Neutrophil (primary cell): ENCODE measurements around the gene ZNF385D.

Source experiments
- H3K27ac ChIP-seq: fragments of 200-600 bp; sonication (generic); 2 replicates; pipeline ENCODE4 v1.5.1; 2016; ENCODE audit warnings: mild to moderate bottlenecking, moderate library complexity
- H3K27me3 ChIP-seq: fragments of 200-600 bp; sonication (generic); 2 replicates; pipeline ENCODE4 v1.6.0; 2016; ENCODE audit warnings: mild to moderate bottlenecking
- H3K36me3 ChIP-seq: fragments of 200-600 bp; sonication (generic); 2 replicates; pipeline ENCODE4 v1.5.1; 2017
- H3K4me1 ChIP-seq, 2 experiments: fragments of 200-600 bp in 1 of 2; sonication (generic) in 1 of 2; 1 replicate in 1 of 2; 2 replicates in 1 of 2; pipeline versions ENCODE4 v1.5.1 to v1.6.1; 2013 to 2016; ENCODE audit warnings: low read depth in 1 of 2, low read length in 1 of 2, mild to moderate bottlenecking in 1 of 2, moderate library complexity in 1 of 2; ENCODE audit not compliant: control insufficient read depth in 1 of 2, insufficient read depth in 1 of 2
- H3K4me3 ChIP-seq, 2 experiments: fragments of 200-600 bp in 1 of 2; sonication (generic) in 1 of 2; 1 replicate in 1 of 2; 2 replicates in 1 of 2; pipeline ENCODE4 v1.5.1; 2013 to 2016; ENCODE audit warnings: low read depth in 1 of 2, low read length in 1 of 2, mild to moderate bottlenecking in 1 of 2, moderate library complexity in 1 of 2
- H3K9me3 ChIP-seq: fragments of 200-600 bp; sonication (generic); 2 replicates; pipeline ENCODE4 v1.5.1; 2016
- TF ChIP-seq, protein P1 (sequence below): fragments of 200-600 bp; sonication (generic); IDR thresholded peaks from 2 replicates; pipeline ENCODE4 v1.5.1; 2016; ENCODE audit warnings: antibody characterized with exemption

ZNF385D gene, protein sequence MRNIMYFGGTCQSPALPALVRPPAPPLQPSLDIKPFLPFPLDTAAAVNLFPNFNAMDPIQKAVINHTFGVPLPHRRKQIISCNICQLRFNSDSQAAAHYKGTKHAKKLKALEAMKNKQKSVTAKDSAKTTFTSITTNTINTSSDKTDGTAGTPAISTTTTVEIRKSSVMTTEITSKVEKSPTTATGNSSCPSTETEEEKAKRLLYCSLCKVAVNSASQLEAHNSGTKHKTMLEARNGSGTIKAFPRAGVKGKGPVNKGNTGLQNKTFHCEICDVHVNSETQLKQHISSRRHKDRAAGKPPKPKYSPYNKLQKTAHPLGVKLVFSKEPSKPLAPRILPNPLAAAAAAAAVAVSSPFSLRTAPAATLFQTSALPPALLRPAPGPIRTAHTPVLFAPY

DNA sequence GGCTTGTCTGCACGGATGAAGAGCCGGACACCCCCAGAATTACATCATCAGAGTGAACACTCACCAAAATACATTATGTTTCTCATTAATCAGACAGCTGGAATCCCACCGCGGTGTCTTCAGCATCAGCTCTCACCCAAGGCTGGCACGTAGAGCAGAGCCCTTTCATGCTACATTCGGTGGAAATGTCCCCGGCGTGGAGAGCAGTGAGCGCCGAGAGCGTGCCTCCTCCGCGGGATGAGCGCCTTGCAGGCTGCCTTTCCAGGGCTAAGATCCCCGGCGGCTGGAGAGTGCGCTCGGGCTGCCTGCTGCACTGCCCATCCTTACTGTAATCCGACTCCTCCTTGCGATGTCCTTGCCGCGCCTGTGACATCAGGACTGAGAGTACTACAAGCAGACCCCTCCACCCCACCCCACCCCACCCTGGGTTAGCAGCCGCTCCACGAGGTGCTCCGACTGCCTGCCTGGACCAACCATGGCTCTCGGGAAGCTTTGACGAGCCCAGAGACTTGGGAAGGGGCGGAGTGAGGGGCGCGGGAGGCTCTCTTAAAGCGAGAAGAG is at the start of gene ZNF385D:
ZNF385D (minus strand) TSS at position 380 of the 561 bp plus-strand sequence; CDS start at position 86, 294 bp downstream.
- H3K36me3 ChIP-seq, result no peaks in the 10 kb centered on the region
- H3K4me3 ChIP-seq, result no peak within 1 kb of the TSS

DNA sequence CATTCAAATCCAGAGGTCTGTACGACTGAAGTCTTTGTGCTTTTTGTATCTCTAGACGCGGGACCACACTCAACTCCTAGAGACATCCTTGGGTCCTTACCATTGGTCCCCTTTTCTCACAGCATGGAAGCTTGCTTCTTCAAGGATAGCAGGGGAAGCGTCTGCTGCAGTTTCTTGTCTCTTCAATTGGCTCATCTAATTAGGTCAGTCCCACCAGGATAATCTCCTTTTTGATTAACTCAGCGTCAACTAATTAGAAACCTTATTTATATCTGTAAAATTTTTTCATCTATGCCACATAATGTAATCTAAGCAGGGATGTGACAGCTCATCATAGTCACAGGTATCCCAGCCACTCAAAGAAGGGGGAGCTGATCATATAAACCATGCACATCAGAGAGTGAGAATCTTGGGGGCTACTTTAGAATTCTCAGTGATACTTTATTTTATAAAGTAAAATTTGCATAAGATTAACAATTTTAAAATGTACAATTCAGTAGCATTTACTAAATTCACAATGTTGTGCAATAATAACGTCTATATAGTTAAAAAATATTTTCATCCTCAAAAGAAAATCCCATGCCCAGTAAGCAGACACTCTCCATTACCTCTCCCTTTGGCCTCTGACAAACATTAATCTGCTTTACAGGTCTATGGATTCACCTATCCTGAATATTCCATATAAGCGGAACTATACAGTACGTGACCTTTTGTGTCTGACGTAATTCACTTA is 47.5 kb upstream of the ZNF385D start:
- Histone ChIP-seq H3K4me3 (no peak overlapping the region), H3K36me3 (no peaks in the 10 kb centered on the region), H3K9me3 (no peaks in the 10 kb centered on the region), H3K27me3 (no peaks in the 10 kb centered on the region), H3K27ac (no peak overlapping the region), H3K4me1 (no peaks in the 10 kb centered on the region)
- TF ChIP-seq, protein P1, sequence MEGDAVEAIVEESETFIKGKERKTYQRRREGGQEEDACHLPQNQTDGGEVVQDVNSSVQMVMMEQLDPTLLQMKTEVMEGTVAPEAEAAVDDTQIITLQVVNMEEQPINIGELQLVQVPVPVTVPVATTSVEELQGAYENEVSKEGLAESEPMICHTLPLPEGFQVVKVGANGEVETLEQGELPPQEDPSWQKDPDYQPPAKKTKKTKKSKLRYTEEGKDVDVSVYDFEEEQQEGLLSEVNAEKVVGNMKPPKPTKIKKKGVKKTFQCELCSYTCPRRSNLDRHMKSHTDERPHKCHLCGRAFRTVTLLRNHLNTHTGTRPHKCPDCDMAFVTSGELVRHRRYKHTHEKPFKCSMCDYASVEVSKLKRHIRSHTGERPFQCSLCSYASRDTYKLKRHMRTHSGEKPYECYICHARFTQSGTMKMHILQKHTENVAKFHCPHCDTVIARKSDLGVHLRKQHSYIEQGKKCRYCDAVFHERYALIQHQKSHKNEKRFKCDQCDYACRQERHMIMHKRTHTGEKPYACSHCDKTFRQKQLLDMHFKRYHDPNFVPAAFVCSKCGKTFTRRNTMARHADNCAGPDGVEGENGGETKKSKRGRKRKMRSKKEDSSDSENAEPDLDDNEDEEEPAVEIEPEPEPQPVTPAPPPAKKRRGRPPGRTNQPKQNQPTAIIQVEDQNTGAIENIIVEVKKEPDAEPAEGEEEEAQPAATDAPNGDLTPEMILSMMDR, result no peak

More for the DNA sequence above, at the start of gene ZNF385D:
- Histone ChIP-seq H3K27ac (no peak within 1 kb of the TSS), H3K9me3 (no peaks in the 10 kb centered on the region), H3K4me1 (no peaks in the 10 kb centered on the region), H3K27me3 (peaks cover 21% of the 10 kb centered on the region)
- TF ChIP-seq, protein P1, result no peak

DNA sequence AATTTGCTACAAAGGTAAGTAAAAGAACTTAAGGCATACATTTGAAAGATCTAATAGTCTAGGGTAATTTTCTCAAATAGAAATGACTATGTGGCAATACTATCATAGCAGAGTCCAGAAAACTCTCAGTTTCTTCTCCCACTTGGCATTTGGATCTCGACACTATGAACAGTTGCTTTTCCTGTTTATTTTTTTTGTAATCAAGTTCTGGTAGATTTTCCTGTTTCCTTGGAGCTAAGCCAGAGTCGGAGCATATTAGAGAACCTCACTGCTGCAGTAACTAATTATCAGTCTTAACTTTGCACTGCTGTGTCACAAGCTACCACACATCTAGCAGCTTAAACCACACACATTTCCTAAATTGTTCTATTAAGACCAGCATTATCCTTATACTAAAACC is 44.9 kb upstream of the ZNF385D start:
- H3K27ac ChIP-seq, result no peak overlapping the region
- no peaks in the 10 kb centered on the region for H3K27me3 ChIP-seq
- H3K4me3 ChIP-seq, result no peak overlapping the region
- TF ChIP-seq, protein P1, result no peak
- no peaks in the 10 kb centered on the region for H3K36me3 ChIP-seq
- no peaks in the 10 kb centered on the region for H3K9me3 ChIP-seq
- H3K4me1 ChIP-seq, result no peaks in the 10 kb centered on the region

DNA sequence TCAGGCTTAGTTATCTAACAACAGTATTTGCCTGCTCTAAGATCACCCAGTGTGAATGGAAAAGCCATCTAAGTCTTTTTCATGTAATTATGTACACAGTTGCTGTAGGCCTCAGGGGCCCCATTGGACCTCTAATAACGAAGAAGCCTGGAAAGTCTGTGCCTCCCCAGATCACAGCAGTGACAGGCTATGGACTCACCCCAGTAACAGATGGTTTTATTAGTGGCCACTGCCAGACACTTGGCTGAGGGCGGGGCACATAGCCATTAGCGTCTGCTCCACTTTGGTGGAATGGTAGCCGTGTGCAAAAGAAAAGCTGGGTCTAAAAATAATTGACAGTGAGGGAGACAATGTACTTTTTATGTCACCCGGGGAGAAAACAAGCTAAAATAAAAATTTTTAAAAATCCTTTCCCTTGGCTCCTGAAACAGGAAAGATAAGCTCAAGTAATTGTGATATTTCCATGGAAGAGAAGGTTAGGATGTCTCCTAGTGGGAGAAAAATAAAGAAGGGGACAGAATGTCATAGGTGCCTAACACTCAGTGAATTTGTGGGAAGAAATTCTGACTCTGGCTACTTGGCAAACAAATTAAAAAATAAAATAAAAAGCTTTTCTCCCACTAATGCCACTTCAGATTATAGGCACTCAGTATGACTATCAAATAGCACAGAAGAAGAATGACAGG is 44.3 kb upstream of the ZNF385D start:
- TF ChIP-seq, protein P1, result no peak
- Histone ChIP-seq H3K9me3 (no peaks in the 10 kb centered on the region), H3K4me3 (no peak overlapping the region), H3K4me1 (no peaks in the 10 kb centered on the region), H3K27me3 (no peaks in the 10 kb centered on the region), H3K27ac (no peak overlapping the region), H3K36me3 (no peaks in the 10 kb centered on the region)

DNA sequence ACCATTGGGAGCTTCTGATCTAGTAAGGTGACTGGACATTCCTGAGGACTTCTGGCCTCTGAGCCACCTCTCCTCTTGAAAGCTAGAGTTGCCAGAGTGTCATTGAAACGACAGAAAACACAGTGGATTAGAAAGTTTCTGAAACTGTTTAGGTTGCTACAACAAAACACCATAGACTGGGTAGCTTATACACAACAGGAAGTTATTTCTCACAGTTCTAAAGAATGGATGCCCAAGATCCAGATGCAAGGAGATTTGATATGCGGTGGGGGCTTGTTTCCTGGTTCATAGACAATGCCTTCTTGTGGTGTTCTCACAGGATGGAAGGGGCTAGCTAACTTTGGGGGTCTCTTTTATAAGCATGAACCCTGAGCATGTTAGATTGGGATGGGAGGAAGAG is 43.3 kb upstream of the ZNF385D start:
- no peaks in the 10 kb centered on the region for H3K9me3 ChIP-seq
- H3K4me3 ChIP-seq, result no peak overlapping the region
- H3K27ac ChIP-seq, result no peak overlapping the region
- H3K27me3 ChIP-seq, result no peaks in the 10 kb centered on the region
- TF ChIP-seq, protein P1, result no peak
- H3K4me1 ChIP-seq, result no peaks in the 10 kb centered on the region
- H3K36me3 ChIP-seq, result no peaks in the 10 kb centered on the region
